CD14-positive monocyte (primary cell): ENCODE data around the gene KCNQ1. TPM values are rescaled to one million over a fixed set of nuclear protein-coding genes. Genes with fewer than 3 reads are reported as not detected.

ENCODE experiments used
- DNase-seq, 3 donors: peaks; one replicate each; pipeline ENCODE4 v3.0.0-alpha.2; 2011 to 2022
- H2AFZ ChIP-seq: 2 replicates; pipeline ENCODE4 v1.6.0; 2012; ENCODE audit warnings: mild to moderate bottlenecking, low read depth, low read length, inconsistent platforms; ENCODE audit not compliant: insufficient read depth, poor library complexity, severe bottlenecking
- H3K27ac ChIP-seq, 2 donors: 1 replicate in 1 of 2; 2 replicates in 1 of 2; pipeline ENCODE4 v1.5.1; 2012 to 2013; ENCODE audit warnings: low read length in 2 of 2, control low read depth in 1 of 2, inconsistent platforms in 1 of 2, low read depth in 1 of 2, mild to moderate bottlenecking in 1 of 2
- H3K27me3 ChIP-seq, 2 donors: one replicate each; pipeline versions ENCODE4 v1.6.0 to v1.6.1; 2011 to 2013; ENCODE audit warnings: low read length in 2 of 2; ENCODE audit not compliant: control insufficient read depth in 2 of 2, insufficient read depth in 2 of 2
- H3K36me3 ChIP-seq, 2 donors: replicated peaks in 1 of 2; 1 replicate in 1 of 2; 2 replicates in 1 of 2; pipeline versions ENCODE4 v1.5.1 to v1.6.1; 2012 to 2013; ENCODE audit warnings: low read length in 2 of 2, control low read depth in 1 of 2, inconsistent platforms in 1 of 2, mild to moderate bottlenecking in 1 of 2; ENCODE audit not compliant: insufficient read depth in 2 of 2, control insufficient read depth in 1 of 2
- H3K4me1 ChIP-seq, 2 donors: 1 replicate in 1 of 2; 2 replicates in 1 of 2; pipeline versions ENCODE4 v1.5.1 to v1.6.1; 2012 to 2013; ENCODE audit warnings: low read length in 2 of 2, control low read depth in 1 of 2, inconsistent platforms in 1 of 2, mild to moderate bottlenecking in 1 of 2, moderate library complexity in 1 of 2; ENCODE audit not compliant: insufficient read depth in 2 of 2, control insufficient read depth in 1 of 2
- H3K4me2 ChIP-seq: replicated peaks from 2 replicates; pipeline ENCODE3; 2012; ENCODE audit warnings: low read length, moderate library complexity, mild to moderate bottlenecking; ENCODE audit not compliant: poor library complexity, severe bottlenecking; ENCODE audit errors: extremely low read depth
- H3K4me3 ChIP-seq, 3 experiments: fragments of 200-600 bp in 1 of 3; sonication (generic) in 1 of 3; replicated peaks in 1 of 3; 1 replicate in 2 of 3; 2 replicates in 1 of 3; pipeline ENCODE4 v1.5.1; 2011 to 2013; ENCODE audit warnings: low read length in 3 of 3, mild to moderate bottlenecking in 3 of 3, control low read depth in 2 of 3, low read depth in 2 of 3, inconsistent platforms in 1 of 3, moderate library complexity in 1 of 3
- H3K79me2 ChIP-seq: 2 replicates; pipeline ENCODE4 v1.6.0; 2012; ENCODE audit warnings: mild to moderate bottlenecking, control low read depth, inconsistent platforms, low read length, moderate library complexity; ENCODE audit not compliant: insufficient read depth
- H3K9ac ChIP-seq: 2 replicates; pipeline ENCODE4 v1.6.0; 2017; ENCODE audit warnings: low read length, mild to moderate bottlenecking; ENCODE audit not compliant: insufficient read depth, poor library complexity, severe bottlenecking
- H3K9me3 ChIP-seq, 2 donors: replicated peaks in 1 of 2; 1 replicate in 1 of 2; 2 replicates in 1 of 2; pipeline versions ENCODE4 v1.5.1 to v1.6.1; 2012 to 2013; ENCODE audit warnings: low read length in 2 of 2, control low read depth in 1 of 2; ENCODE audit not compliant: control insufficient read depth in 1 of 2, insufficient read depth in 1 of 2
- H4K20me1 ChIP-seq: 2 replicates; pipeline ENCODE4 v1.6.0; 2012; ENCODE audit warnings: mild to moderate bottlenecking, low read length, control low read depth, moderate library complexity; ENCODE audit not compliant: insufficient read depth
- H3K27ac Mint-ChIP-seq, 7 donors: one replicate each; pipeline ENCODE4 v1.8.0; 2020; ENCODE audit warnings: mild to moderate bottlenecking in 7 of 7, mixed read lengths in 7 of 7, moderate library complexity in 6 of 7, inconsistent platforms in 2 of 7
- H3K27me3 Mint-ChIP-seq, 3 donors: one replicate each; pipeline ENCODE4 v1.8.0; 2021 to 2022; ENCODE audit warnings: low read depth in 3 of 3, mild to moderate bottlenecking in 3 of 3, mixed read lengths in 3 of 3, moderate library complexity in 3 of 3, inconsistent platforms in 1 of 3
- H3K36me3 Mint-ChIP-seq, 2 donors: one replicate each; pipeline ENCODE4 v1.8.0; 2020; ENCODE audit warnings: mixed read lengths in 2 of 2, inconsistent platforms in 1 of 2, mild to moderate bottlenecking in 1 of 2
- H3K4me1 Mint-ChIP-seq: one replicate; pipeline ENCODE4 v1.8.0; 2020; ENCODE audit warnings: mild to moderate bottlenecking, mixed read lengths
- H3K4me3 Mint-ChIP-seq, 2 donors: one replicate each; pipeline ENCODE4 v1.8.0; 2020; ENCODE audit warnings: mild to moderate bottlenecking in 2 of 2, mixed read lengths in 2 of 2, moderate library complexity in 1 of 2
- H3K9me3 Mint-ChIP-seq, 7 donors: one replicate each; pipeline ENCODE4 v1.8.0; 2020 to 2022; ENCODE audit warnings: mixed read lengths in 7 of 7, mild to moderate bottlenecking in 6 of 7, moderate library complexity in 6 of 7, inconsistent platforms in 2 of 7
- CTCF ChIP-seq: fragments of 200-600 bp; IDR thresholded peaks from one replicate; pipeline ENCODE4 v1.8.0; 2022; ENCODE audit warnings: antibody characterized with exemption, mild to moderate bottlenecking
- WGBS: methylation state at CpG from one replicate; pipeline ENCODE4 v1.1.5; 2013; ENCODE audit warnings: missing lambda C conversion rate; ENCODE audit not compliant: insufficient coverage; 5-methylcytosine and 5-hydroxymethylcytosine counted together
- intact Hi-C, 2 donors: fragments of 100-400 bp; cut with micrococcal nuclease; formaldehyde crosslinking; loops; one replicate each; pipeline versions ENCODE4 v1.15.0 to v1.15.1; 2023
- polyA plus RNA-seq, 3 donors: library from polyadenylated mRNA; depleted of rRNA in 1 of 3; unstranded in 2 of 3; stranded (reverse) in 1 of 3; fragments of 300-500 nt in 2 of 3; fragments of >200 nt in 1 of 3; fragmentation: Illumina TruSeq in 2 of 3; gene quantifications; 1 replicate in 2 of 3; 2 replicates in 1 of 3; pipeline ENCODE4 v1.2.3, GENCODE V29; 2012 to 2021

The KCNQ1 gene
- polyA plus RNA-seq, 3 donors, result 14.9 to 31.8 (median 21.6) TPM

- H3K9me3 ChIP-seq, result peaks cover 0 to 14% of the 10 kb centered on the region in 2 donors
- H2AFZ ChIP-seq, result no peak overlapping the region
- H3K27ac ChIP-seq, result no peak overlapping the region
- H3K36me3 Mint-ChIP-seq, result peaks cover 22 to 33% of the 10 kb centered on the region in 2 donors
- peaks cover 0 to 2% (median 0%) of the 10 kb centered on the region in 3 donors for H3K27me3 Mint-ChIP-seq
- no peak overlapping the region for H3K27ac Mint-ChIP-seq
- WGBS, result 98% methylated on average over 4 of the region's 5 CpGs
- TF ChIP-seq CTCF, result no peak
- H3K79me2 ChIP-seq, result no peaks in the 10 kb centered on the region
- peaks cover 0 to 6% (median 0%) of the 10 kb centered on the region in 7 donors for H3K9me3 Mint-ChIP-seq
- peaks cover 15 to 27% of the 10 kb centered on the region in 2 donors for H3K36me3 ChIP-seq
- peaks cover 4 to 12% of the 10 kb centered on the region in 2 donors for H3K4me1 ChIP-seq
- DNase-seq, result no peak
- no peak overlapping the region for H3K9ac ChIP-seq
- intact Hi-C loops, result no loop called here
- no peak overlapping the region for H3K4me3 ChIP-seq
- peaks cover 92% of the 10 kb centered on the region for H4K20me1 ChIP-seq
- H3K4me1 Mint-ChIP-seq, result peaks cover 12% of the 10 kb centered on the region
- no peak overlapping the region for H3K4me3 Mint-ChIP-seq
- no peaks in the 10 kb centered on the region for H3K27me3 ChIP-seq
- no peak overlapping the region for H3K4me2 ChIP-seq
Measured at GRCh38 chr11:2567026-2567671, 122.3 kb downstream of the KCNQ1 start.

- H4K20me1 ChIP-seq, result peaks cover 86% of the 10 kb centered on the region
- no peaks in the 10 kb centered on the region for H3K27me3 ChIP-seq
- no peaks in the 10 kb centered on the region for H3K79me2 ChIP-seq
- DNase-seq, result no peak
- Mint-ChIP-seq H3K4me1 (peaks cover 9% of the 10 kb centered on the region), H3K27me3 (no peaks in the 10 kb centered on the region), H3K27ac (no peak overlapping the region), H3K36me3 (peaks cover 22 to 40% of the 10 kb centered on the region in 2 donors), H3K4me3 (no peak overlapping the region), H3K9me3 (peaks cover 0 to 6% (median 0%) of the 10 kb centered on the region in 7 donors)
- no peak overlapping the region for H3K4me2 ChIP-seq
- H3K4me3 ChIP-seq, result no peak overlapping the region
- peaks cover 4 to 7% of the 10 kb centered on the region in 2 donors for H3K4me1 ChIP-seq
- H3K9ac ChIP-seq, result no peak overlapping the region
- H2AFZ ChIP-seq, result no peak overlapping the region
- intact Hi-C loops, result no loop called here
- H3K9me3 ChIP-seq, result peaks cover 0 to 14% of the 10 kb centered on the region in 2 donors
- peaks cover 28 to 40% of the 10 kb centered on the region in 2 donors for H3K36me3 ChIP-seq
- no peak for TF ChIP-seq CTCF
- 68% methylated on average over 14 of the region's 14 CpGs for WGBS
- no peak overlapping the region for H3K27ac ChIP-seq
Measured at GRCh38 chr11:2569321-2569721, 124.5 kb downstream of the KCNQ1 start.
